Liver (tissue), 9 donors: ENCODE data around the gene ERICH2. TPM values are rescaled to one million over a fixed set of nuclear protein-coding genes. Genes with fewer than 3 reads are reported as not detected.

Experiments
- DNase-seq: peaks from one replicate; pipeline ENCODE4 v3.0.0-alpha.2; 2017; ENCODE audit warnings: low spot score
- H3K27ac ChIP-seq, 2 donors: one replicate each; pipeline ENCODE4 v1.7.0; 2013; ENCODE audit warnings: inconsistent platforms in 2 of 2, low read length in 2 of 2, control low read depth in 1 of 2, low read depth in 1 of 2, mild to moderate bottlenecking in 1 of 2
- H3K27me3 ChIP-seq, 4 donors: one replicate each; pipeline versions ENCODE4 v1.6.1 to v1.7.0; 2013; ENCODE audit warnings: low read length in 3 of 4, inconsistent platforms in 1 of 4, mild to moderate bottlenecking in 1 of 4, moderate library complexity in 1 of 4; ENCODE audit not compliant: control insufficient read depth in 4 of 4, insufficient read depth in 4 of 4
- H3K36me3 ChIP-seq, 4 donors: one replicate each; pipeline versions ENCODE4 v1.6.1 to v1.7.0; 2013; ENCODE audit warnings: low read length in 3 of 4, mild to moderate bottlenecking in 3 of 4, low read depth in 1 of 4, moderate library complexity in 1 of 4; ENCODE audit not compliant: control insufficient read depth in 4 of 4, insufficient read depth in 3 of 4
- H3K4me1 ChIP-seq, 4 donors: one replicate each; pipeline versions ENCODE4 v1.6.1 to v1.7.0; 2013; ENCODE audit warnings: low read length in 3 of 4, mild to moderate bottlenecking in 3 of 4, moderate library complexity in 1 of 4; ENCODE audit not compliant: control insufficient read depth in 4 of 4, insufficient read depth in 4 of 4
- H3K4me3 ChIP-seq, 3 donors: one replicate each; pipeline versions ENCODE4 v1.6.1 to v1.7.0; 2013; ENCODE audit warnings: low read length in 3 of 3, control low read depth in 1 of 3, low read depth in 1 of 3, mild to moderate bottlenecking in 1 of 3
- H3K9ac ChIP-seq, 2 donors: one replicate each; pipeline ENCODE4 v1.7.0; 2013; ENCODE audit warnings: low read length in 2 of 2, mild to moderate bottlenecking in 2 of 2, moderate library complexity in 2 of 2, control low read depth in 1 of 2, low read depth in 1 of 2
- H3K9me3 ChIP-seq, 4 donors: one replicate each; pipeline versions ENCODE4 v1.6.1 to v1.7.0; 2013; ENCODE audit warnings: low read length in 3 of 4; ENCODE audit not compliant: control insufficient read depth in 4 of 4
- ATF3 ChIP-seq: IDR thresholded peaks from 2 replicates; pipeline ENCODE4 v1.6.1; 2016; ENCODE audit warnings: antibody characterized with exemption
- CTCF ChIP-seq: fragments of 150-350 bp; IDR thresholded peaks from 2 replicates; pipeline ENCODE4 v1.5.1; 2017; ENCODE audit warnings: improper control_type of control experiment, low read depth, low read length; ENCODE audit not compliant: missing input control
- EGR1 ChIP-seq, 2 donors: IDR thresholded peaks; 2 replicates each; pipeline ENCODE4 v1.6.1; 2016 to 2018; ENCODE audit warnings: antibody characterized with exemption in 2 of 2, low read depth in 2 of 2
- FOXA1 ChIP-seq: IDR thresholded peaks from 2 replicates; pipeline ENCODE4 v1.6.1; 2016; ENCODE audit warnings: antibody characterized with exemption
- FOXA2 ChIP-seq: IDR thresholded peaks from 2 replicates; pipeline ENCODE4 v1.6.1; 2016; ENCODE audit warnings: antibody characterized with exemption
- GABPA ChIP-seq, 2 donors: IDR thresholded peaks in 1 of 2; conservative IDR thresholded peaks in 1 of 2; 2 replicates each; pipeline ENCODE4 v1.6.1; 2016; ENCODE audit warnings: antibody characterized with exemption in 2 of 2, mild to moderate bottlenecking in 1 of 2, moderate library complexity in 1 of 2
- HNF4A ChIP-seq, 2 donors: conservative IDR thresholded peaks; 2 replicates each; pipeline ENCODE4 v1.6.1; 2016; ENCODE audit warnings: antibody characterized with exemption in 2 of 2, mild to moderate bottlenecking in 2 of 2
- HNF4G ChIP-seq: IDR thresholded peaks from 2 replicates; pipeline ENCODE4 v1.6.1; 2016; ENCODE audit warnings: antibody characterized with exemption
- JUND ChIP-seq, 2 donors: IDR thresholded peaks; 2 replicates each; pipeline ENCODE4 v1.6.1; 2016; ENCODE audit warnings: antibody characterized with exemption in 2 of 2
- MAX ChIP-seq: IDR thresholded peaks from 2 replicates; pipeline ENCODE4 v1.6.1; 2016; ENCODE audit warnings: antibody characterized with exemption
- RAD21 ChIP-seq, 2 donors: IDR thresholded peaks; 2 replicates each; pipeline ENCODE4 v1.6.1; 2016; ENCODE audit warnings: antibody characterized with exemption in 2 of 2, mild to moderate bottlenecking in 2 of 2
- REST ChIP-seq: IDR thresholded peaks from 2 replicates; pipeline ENCODE4 v1.6.1; 2016; ENCODE audit warnings: antibody characterized with exemption, mild to moderate bottlenecking
- RXRA ChIP-seq, 2 donors: IDR thresholded peaks; 2 replicates each; pipeline ENCODE4 v1.6.1; 2017 to 2018; ENCODE audit warnings: antibody characterized with exemption in 2 of 2, mild to moderate bottlenecking in 1 of 2
- TAF1 ChIP-seq: conservative IDR thresholded peaks from 2 replicates; pipeline ENCODE4 v1.6.1; 2016; ENCODE audit warnings: antibody characterized with exemption, mild to moderate bottlenecking
- YY1 ChIP-seq: IDR thresholded peaks from 2 replicates; pipeline ENCODE4 v1.6.1; 2016; ENCODE audit warnings: antibody characterized with exemption, mild to moderate bottlenecking
- ZBTB33 ChIP-seq: IDR thresholded peaks from 2 replicates; pipeline ENCODE4 v1.6.1; 2016; ENCODE audit warnings: antibody characterized with exemption
- WGBS: extraction: QIAGEN DNeasy Blood & Tissue Kit; methylation state at CpG from one replicate; pipeline ENCODE4 v1.1.7; 2013; 5-methylcytosine and 5-hydroxymethylcytosine counted together
- polyA plus RNA-seq, 2 donors: library from polyadenylated mRNA; stranded (reverse) in 1 of 2; unstranded in 1 of 2; fragments of 200-250 nt in 1 of 2; fragments of >200 nt in 1 of 2; fragmentation: Nextera tagmentation in 1 of 2; extraction: Ambion mirVana in 1 of 2; gene quantifications; one replicate each; pipeline versions ENCODE4 v1.2.1 to v1.2.3, GENCODE V29; 2013 to 2015
- total RNA-seq, 2 donors: library from RNA; depleted of rRNA; stranded (reverse); fragments of >200 nt; gene quantifications; one replicate each; pipeline ENCODE4 v1.2.3, GENCODE V29; 2014
- donor health status: healthy.
- donor health status: healthy.
- donor health status: healthy.
- donor health status: healthy.
- donor health status: healthy.

Gene ERICH2
- total and polyA plus RNA-seq, 4 donors, result 0.39 to 3.0 (median 0.42) TPM; not detected in 1

GRCh38 chr2:170815311-170815710, 45.1 kb downstream of the ERICH2 start:
- Histone ChIP-seq H3K27me3 (peaks cover 0 to 35% (median 16%) of the 10 kb centered on the region in 4 donors), H3K36me3 (no peaks in the 10 kb centered on the region), H3K4me1 (peaks cover 18 to 43% (median 37%) of the 10 kb centered on the region in 4 donors), H3K9ac (no peak overlapping the region), H3K9me3 (no peaks in the 10 kb centered on the region), H3K27ac (no peak overlapping the region), H3K4me3 (no peak overlapping the region)
- TF ChIP-seq HNF4A (conservative IDR thresholded peaks at IDR 0.05) (no peak), YY1 (no peak), TAF1 (no peak), EGR1 (IDR thresholded peaks at IDR 0.05; ENCODE audit: low read depth in 2 of 2) (no peak), GABPA (IDR thresholded peaks at IDR 0.05 in 1 of 2, conservative IDR thresholded peaks at IDR 0.05 in 1 of 2) (no peak), FOXA1 (no peak), RXRA (IDR thresholded peaks at IDR 0.05) (no peak), ATF3 (no peak), ZBTB33 (no peak), RAD21 (IDR thresholded peaks at IDR 0.05) (no peak), FOXA2 (no peak), MAX (no peak), REST (no peak)
- 6% methylated on average over 19 of the region's 19 CpGs for WGBS
- no peak for DNase-seq

- Histone ChIP-seq H3K4me1 (peaks cover 21 to 49% (median 43%) of the 10 kb centered on the region in 4 donors), H3K36me3 (no peaks in the 10 kb centered on the region), H3K27ac (no peak overlapping the region), H3K9ac (no peak overlapping the region), H3K4me3 (peak overlapping the region in 2 of 3 donors; percentile 35 to 46), H3K9me3 (no peaks in the 10 kb centered on the region), H3K27me3 (peaks cover 0 to 39% (median 16%) of the 10 kb centered on the region in 4 donors)
- DNase-seq, result peak; percentile 68
- TF ChIP-seq REST, result peak; percentile 22
- no peak for TF ChIP-seq HNF4G
- peak; percentile 78 for TF ChIP-seq CTCF
- TF ChIP-seq FOXA2, result no peak
- TF ChIP-seq JUND (IDR thresholded peaks at IDR 0.05), result no peak
- peak; percentile 83 to 87 for TF ChIP-seq RAD21 (IDR thresholded peaks at IDR 0.05)
- 2% methylated on average over 52 of the region's 52 CpGs for WGBS
These were observed 45.7 kb downstream of the ERICH2 start for GRCh38 chr2:170815746-170816503.
